ENCODE measurements around the gene OR6N1.

The OR6N1 gene, protein sequence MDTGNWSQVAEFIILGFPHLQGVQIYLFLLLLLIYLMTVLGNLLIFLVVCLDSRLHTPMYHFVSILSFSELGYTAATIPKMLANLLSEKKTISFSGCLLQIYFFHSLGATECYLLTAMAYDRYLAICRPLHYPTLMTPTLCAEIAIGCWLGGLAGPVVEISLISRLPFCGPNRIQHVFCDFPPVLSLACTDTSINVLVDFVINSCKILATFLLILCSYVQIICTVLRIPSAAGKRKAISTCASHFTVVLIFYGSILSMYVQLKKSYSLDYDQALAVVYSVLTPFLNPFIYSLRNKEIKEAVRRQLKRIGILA

GRCh38 chr1:158771950-158772866, at the start of gene OR6N1:
TSS of gene OR6N1 (minus strand) at chr1:158772195. CDS start at chr1:158766682, 5,513 bp downstream.
- DNase-seq: no peak

DNA sequence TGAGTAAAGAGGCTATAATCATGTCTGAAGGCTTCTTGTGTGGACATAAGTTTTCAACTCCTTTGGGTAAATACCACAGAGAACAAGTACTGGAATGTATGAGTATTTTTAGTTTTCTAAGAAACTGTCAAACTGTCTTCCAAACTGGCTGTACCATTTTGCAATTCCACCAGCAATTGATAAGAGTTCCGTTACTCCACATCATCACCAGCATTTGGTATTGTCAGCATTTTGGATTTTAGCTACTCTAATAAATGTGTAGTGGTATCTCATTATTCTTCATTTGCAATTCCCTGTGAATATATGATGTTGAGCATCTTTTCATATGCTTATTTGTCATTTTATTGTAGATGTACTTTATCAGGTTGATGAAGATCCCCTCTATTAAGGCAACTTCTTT, 49.7 kb upstream of the OR6N1 start:
- DNase-seq: no peak

GRCh38 chr1:158819461-158820443, 47.8 kb upstream of the OR6N1 start:
- no peak for DNase-seq

DNA sequence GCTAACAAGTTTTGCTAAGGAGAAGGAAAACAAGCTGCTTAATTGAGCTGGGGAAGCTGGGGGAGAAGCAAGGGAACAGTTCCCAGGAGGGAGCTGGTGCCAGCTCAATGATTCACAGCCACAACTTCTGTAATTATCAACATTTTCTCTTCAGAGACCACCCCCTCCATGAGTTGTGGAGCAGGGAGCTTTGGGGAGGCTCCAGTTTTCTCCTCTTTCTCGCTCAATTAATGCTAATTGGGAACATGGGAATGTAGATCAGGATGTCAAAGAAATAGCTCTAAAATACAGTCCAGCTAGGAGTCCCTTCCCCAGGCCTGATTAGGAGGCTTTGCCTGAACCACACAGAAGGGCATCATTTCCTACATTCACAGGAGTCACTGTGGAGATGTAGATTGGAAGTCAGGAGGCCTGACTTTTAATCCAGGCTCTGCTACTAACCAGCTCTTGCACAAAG, 47.0 kb upstream of the OR6N1 start:
- no peak for DNase-seq

DNA sequence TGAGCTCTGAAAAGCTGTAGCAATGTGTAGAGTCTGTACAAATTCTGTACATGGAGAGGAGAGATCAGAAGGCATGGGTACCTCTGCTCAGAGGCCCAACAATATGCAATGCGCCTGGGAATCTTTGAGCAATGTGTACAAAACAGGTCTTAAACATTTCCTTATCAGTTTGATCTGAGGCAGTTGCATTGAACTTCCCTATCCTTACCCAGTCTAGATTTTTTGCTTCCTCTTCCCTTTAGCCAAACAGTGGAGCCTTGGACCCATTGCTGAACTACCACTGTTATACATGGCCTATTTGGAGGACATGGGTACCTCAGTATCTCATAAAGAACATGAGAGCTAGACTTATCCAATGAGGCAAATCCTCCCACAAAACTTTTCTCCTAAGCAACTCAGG, 46.6 kb upstream of the OR6N1 start:
- no peak for DNase-seq

- DNase-seq: no peak
Observed at GRCh38 chr1:158814970-158815369, 43.0 kb upstream of the OR6N1 start.

- no peak for DNase-seq
Observed at GRCh38 chr1:158813164-158813563, 41.2 kb upstream of the OR6N1 start.

DNA sequence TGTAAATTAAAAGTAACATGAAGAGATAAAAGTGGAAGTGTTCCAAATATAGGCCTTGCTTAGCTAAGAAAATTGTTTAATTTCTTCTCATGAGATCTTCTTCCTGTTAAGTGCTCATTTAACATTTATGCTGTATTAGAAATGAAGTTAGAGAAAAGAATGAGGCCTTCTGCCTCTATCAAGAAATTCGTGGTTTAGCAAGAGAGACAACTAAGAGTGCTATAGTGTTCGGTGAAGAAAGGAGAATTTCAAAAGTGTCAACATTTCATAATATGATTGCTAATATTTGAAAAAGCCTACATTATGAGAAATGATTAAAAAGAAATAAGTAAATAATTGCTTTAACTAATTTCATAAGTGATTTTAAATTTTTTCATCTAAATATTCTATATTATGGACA, 40.3 kb upstream of the OR6N1 start:
- no peak for DNase-seq

GRCh38 chr1:158810311-158810710, 38.3 kb upstream of the OR6N1 start:
- DNase-seq: no peak

DNA sequence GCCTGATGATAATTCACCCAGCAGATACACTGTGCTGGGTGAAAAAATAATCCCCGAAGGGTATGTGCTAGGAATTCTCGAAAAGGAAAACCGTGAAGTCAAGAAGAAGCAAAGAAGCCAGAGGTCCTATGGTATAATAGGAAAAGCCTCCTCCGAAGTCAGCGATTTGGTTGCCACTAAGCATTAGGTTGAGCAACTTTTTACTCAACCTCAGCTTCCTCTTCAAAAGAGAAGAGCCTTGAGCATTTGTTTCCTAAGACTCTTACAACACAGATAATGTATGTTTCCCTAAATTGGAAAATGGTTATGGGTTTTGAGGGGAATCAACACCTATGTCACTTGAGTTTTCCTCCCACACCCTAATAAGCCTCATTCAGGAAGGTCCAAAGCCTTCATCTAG, 37.9 kb upstream of the OR6N1 start:
- no peak for DNase-seq

GRCh38 chr1:158809256-158809655, 37.3 kb upstream of the OR6N1 start:
- no peak for DNase-seq

- no peak for DNase-seq
Observed at GRCh38 chr1:158806916-158807536, 35.0 kb upstream of the OR6N1 start.

DNA sequence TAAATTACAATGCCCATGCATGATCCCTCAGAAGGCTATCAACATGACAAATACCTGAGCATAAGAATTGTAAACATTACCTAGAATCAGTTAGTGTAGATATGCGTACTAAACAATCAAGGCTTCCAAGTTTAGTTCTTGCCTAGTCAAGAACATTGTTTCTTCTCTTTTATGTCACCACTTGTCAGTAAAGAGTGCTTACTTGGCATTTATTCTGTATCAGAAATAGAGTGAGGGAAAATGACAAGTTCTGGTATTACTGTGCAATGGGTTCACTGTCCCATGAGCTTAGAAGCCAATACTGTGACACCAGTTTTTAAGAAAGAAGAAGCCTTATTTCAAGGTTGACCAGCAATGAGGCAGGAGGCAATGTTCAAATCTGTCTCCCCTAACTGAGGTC, 31.7 kb upstream of the OR6N1 start:
- no peak for DNase-seq

DNA sequence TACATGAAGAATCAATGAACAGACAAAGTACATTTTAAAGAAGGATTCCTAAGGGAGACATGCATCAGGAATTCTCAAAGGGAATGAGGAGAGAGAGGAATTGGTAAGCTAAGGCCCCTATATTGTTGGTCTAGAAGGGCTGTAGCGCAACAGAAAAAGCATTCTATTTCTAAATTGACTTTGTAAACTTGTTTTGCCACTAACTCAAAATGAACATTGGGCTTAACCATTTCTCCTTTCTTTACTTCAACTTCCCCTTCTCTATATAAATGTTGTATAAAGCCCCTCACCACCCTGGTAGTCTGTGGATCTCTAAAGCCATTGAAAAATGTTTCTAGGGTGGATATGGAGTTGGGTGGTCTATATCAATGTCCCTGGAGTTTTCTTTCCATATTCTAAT, 29.4 kb upstream of the OR6N1 start:
- DNase-seq: no peak

DNA sequence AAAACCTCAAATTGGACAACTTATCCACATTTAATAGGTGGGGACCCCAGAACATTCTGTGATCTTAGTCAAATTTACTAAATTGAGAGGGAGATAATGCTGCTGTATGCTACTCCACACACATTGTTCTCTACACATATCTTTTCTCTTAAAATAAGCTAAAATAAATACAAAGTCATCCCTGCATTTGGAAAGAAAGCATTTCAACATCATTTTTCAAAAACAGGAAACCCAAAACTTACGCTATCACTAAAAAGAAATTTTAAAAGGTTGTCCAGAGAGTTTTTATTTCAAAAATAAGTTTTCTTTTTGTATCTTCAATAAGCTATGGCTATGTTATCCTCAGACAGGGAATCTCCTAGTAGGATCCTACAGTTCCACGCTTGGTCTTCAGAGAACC, 28.5 kb upstream of the OR6N1 start:
- no peak for DNase-seq

DNA sequence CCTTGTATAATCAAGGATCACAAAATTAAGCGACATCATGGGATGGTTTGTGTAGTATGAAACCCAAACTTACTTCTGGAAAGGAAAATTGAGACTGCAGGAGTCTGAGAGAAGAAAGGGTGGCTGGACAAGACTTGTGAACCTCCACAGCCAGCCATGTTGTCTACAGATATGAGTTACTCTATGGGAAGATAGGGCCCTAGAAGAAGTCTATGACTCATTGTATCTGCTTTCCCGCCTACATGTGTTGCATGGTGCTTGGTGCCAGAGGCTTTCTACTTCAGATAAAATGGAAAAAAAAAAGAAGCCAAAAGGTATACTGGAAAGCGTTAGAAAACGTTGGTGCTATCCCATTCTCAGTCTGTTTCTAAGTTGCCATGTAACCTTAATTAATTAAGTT, 27.7 kb upstream of the OR6N1 start:
- DNase-seq: no peak

DNA sequence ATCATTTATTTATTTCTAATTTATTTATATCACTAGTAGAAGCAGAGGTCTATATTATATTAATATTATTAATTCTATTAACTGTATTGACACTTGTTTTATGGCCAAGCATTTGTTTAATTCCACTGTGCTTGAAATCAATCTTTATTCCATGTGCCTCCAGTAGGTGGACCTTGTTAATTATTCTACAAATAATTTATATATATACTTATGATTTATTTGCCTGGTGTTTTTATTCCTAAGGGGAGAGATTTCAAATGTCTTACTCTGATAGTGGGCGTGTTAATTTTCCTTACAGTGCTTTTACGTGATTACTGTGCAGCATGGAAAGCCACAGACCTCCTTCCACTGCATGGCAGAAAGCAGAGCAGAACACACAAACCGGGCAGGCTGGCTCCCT, 26.5 kb upstream of the OR6N1 start:
- no peak for DNase-seq

GRCh38 chr1:158794247-158794646, 22.3 kb upstream of the OR6N1 start:
- DNase-seq: no peak

GRCh38 chr1:158793604-158794003, 21.6 kb upstream of the OR6N1 start:
- DNase-seq: no peak

- DNase-seq: no peak
Observed at GRCh38 chr1:158781104-158781503, 9.1 kb upstream of the OR6N1 start, which contains the start of gene OR6N2. TSS of gene OR6N2 (minus strand) at chr1:158781204. CDS start at chr1:158777635, 3,569 bp downstream.

GRCh38 chr1:158754420-158754819, 17.6 kb downstream of the OR6N1 start, which contains the start of gene OR6K6:
TSS of gene OR6K6 (plus strand) at chr1:158754720. CDS start at chr1:158754888, 168 bp downstream.
- DNase-seq: no peak

DNA sequence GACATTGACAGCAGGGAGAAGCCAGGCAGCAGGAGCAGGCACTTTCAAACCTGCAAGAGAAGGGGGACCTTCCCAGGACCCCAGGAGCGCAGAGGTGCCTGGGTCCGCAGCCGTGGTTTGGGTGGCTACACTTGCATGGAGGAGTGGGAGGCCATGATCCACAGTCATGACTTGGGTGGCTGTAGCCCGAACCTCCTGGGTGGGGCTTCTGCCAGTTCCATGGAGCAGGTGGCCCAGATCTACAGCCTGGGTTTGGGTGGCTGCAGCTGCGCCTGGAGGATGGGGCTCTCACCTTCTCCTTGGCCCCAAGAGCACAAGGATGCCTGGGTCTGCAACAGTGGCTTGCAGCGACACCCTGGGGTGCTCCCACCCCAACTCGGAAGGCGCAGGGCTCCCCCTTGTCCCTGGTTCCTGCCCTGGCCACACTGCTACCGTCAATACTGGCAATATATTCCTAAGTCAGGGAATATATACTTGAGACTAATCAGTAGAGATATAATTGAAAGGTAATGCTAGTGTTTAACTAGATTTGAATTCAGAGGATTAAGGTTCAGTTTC, 19.8 kb downstream of the OR6N1 start:
- DNase-seq: no peak

Measured in cerebellar nuclear complex (tissue), 1 donor.